ENCODE results near the gene CCDC13.

Gene CCDC13

DNA sequence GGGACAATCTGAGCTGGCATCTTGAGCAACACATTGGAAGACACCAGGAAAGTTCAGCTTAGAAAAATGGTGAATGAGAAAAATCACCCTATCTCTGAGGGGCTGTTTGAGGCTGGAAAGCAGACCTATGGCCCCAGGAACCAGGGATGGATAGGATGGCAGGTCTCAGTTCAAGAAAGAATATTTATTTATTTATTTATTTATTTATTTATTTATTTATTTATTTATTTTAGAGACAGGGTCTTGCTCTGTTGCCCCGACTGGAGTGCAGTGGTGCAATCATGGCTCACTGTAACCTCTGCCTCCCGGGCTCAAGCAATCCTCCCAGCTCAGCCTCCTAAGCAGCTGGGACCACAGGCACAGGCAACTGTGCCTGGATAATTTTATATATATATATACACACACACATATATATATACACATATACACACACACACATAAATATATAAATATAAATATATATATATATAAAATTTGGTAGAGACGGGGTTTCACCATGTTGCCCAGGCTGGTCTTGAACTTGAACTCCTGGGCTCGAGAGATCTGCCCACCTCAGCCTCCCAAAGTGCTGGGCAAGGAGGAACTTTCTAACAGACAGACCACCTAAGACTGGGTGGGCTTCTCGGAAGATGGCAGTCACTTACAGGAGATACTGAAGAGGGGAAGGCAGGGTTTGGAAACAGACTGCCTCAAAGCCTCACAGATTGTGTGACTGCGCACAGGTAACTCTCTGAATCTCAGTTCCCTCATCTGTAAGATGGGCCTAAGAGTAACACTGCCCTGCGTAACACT lies 29.7 kb downstream of the CCDC13 start:
- DNase-seq (ENCODE audit: low spot score): no peak
- TF ChIP-seq, protein P1, sequence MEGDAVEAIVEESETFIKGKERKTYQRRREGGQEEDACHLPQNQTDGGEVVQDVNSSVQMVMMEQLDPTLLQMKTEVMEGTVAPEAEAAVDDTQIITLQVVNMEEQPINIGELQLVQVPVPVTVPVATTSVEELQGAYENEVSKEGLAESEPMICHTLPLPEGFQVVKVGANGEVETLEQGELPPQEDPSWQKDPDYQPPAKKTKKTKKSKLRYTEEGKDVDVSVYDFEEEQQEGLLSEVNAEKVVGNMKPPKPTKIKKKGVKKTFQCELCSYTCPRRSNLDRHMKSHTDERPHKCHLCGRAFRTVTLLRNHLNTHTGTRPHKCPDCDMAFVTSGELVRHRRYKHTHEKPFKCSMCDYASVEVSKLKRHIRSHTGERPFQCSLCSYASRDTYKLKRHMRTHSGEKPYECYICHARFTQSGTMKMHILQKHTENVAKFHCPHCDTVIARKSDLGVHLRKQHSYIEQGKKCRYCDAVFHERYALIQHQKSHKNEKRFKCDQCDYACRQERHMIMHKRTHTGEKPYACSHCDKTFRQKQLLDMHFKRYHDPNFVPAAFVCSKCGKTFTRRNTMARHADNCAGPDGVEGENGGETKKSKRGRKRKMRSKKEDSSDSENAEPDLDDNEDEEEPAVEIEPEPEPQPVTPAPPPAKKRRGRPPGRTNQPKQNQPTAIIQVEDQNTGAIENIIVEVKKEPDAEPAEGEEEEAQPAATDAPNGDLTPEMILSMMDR (IDR thresholded peaks at IDR 0.05; ENCODE audit: extremely low read depth, missing control alignments): no peak

DNA sequence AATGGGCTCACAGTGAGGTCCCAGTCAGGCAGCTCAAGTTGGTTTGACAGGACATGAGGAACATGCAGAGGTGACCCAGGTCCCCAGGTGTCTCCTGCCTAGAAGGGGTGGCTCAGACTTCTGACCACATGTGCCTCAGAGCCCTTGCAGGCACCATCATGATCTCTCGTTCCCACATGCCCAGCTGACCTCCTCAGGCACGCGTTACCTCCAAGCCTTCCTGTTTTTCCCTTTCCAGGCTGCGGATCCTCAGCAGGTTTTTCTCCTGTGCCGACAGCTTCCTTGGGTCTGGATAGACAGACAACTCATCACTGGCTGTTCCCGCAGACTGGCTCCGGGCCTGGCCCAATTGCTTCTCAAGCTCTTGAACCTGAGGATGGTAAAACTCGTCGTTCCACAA lies 30.4 kb downstream of the CCDC13 start:
- DNase-seq (ENCODE audit: low spot score): no peak
- TF ChIP-seq, protein P1 (IDR thresholded peaks at IDR 0.05; ENCODE audit: extremely low read depth, missing control alignments): no peak

DNA sequence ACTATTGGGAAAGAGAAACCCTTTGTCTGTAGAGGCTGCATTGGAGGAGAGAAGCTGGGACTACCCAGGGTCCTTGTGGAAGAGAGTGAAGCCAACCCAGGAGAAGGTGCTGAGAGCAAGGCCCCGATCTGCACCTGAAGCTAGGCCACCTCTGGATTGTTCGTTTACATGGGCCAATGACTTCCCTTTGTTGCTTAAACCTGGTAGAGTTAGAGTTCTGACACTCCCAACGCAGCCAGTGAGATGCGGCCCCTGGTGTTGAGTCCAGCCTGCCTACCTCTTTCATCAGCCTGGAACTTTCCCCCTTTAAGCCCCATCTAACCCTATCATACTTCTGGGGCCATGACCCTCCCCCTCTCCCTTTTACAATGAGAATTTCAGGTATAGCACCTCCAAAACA lies 30.8 kb downstream of the CCDC13 start:
- DNase-seq (ENCODE audit: low spot score): no peak
- TF ChIP-seq, protein P1 (IDR thresholded peaks at IDR 0.05; ENCODE audit: extremely low read depth, missing control alignments): no peak

DNA sequence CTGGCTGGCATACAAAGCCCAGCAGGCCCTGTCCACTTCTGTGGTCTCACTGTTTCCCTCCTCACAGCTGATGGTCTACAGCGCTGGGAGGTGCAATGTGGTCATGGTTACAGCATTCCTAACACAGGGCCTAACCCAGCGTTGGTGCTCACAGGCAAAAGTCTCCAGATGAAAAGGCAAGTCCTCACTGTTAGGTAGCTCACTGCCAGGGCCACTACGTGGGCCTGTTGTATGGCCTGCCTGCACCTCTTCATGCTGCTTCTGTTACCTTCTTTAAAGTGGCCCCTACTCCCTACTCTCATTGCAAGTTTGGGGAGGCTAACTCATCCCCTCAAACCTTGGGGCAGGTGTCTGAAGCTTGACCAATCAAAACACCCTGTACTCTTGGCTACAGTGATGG lies 31.3 kb downstream of the CCDC13 start:
- DNase-seq (ENCODE audit: low spot score): no peak

DNA sequence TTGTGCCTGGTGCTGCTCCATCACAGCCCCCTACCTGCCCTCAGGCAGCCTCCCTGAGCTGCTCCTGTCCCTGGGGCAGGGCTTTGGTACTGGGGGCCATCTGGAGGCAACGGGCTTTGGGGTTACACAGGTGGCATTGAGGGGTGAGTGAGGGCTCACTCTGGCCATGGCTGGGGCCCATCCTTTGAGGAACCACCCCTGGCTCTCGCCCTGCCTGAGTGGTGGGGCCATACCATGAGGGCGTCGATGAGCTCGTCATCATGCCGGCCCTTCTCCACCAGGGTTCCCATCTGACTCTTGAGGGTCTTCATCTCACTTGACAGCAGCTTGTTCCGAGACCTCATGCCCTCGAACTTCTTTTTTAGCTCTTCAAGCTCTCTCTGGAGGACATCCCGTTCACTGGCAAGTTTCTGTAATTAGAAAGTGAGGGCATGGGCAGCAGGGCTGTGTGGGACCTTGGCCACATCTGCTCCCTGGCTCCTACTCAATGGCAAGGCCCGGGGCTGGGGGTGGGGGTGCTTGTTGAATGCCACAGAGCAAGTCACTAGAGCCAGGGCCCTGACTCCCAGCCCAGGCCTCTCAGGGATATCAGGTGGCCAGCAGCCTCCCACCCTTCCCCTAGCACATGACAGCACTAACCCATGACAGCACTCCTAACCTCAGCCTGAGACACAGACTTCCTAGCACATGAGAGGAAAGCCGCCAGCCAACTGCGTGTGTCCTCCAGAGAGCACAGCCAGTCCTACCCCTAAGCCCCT lies 33.5 kb downstream of the CCDC13 start:
- no peak for DNase-seq (ENCODE audit: low spot score)
- TF ChIP-seq, protein P1 (IDR thresholded peaks at IDR 0.05; ENCODE audit: extremely low read depth, missing control alignments): no peak

More for the DNA sequence above, 31.3 kb downstream of the CCDC13 start:
- TF ChIP-seq, protein P1 (IDR thresholded peaks at IDR 0.05; ENCODE audit: extremely low read depth, missing control alignments): no peak

DNA sequence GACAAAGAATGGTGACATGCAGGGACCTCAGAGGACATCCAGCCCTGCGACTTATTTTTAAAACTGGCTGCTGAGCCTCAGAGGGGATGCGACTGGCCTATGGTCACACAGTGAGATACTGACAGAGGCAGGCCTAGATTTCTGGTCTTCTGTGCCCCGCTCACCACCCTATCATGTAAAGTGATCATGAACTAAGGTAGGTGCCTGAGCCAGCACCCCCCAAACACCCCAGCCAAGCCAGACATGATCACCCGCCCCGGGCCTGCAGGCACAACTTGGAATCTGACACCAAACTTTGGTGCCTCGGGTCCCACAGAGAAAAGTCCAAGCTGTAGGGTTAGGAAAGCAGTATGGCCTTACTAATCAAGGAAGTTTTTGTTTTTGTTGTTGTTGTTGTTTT lies 36.5 kb downstream of the CCDC13 start:
- TF ChIP-seq, protein P1 (IDR thresholded peaks at IDR 0.05; ENCODE audit: extremely low read depth, missing control alignments): no peak
- no peak for DNase-seq (ENCODE audit: low spot score)

DNA sequence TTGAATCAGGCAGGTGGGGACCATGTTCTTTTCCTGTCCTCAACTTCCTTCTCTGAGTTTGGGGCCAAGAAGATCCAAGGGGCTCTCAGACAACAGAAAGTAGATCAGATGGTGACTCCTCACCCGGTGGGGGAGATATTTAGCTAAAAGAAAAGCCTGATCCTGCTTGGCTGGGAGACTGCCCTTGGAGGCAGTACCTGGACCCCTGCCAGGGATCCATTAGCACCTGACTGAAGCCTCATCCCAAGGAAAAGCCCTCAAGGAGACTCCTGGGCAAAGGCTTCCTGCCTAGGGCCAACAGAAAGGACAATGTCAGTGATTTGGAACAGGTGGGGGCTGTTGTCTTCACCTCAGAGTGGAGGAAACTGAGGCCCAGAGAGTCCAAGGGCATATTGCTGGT lies 37.0 kb downstream of the CCDC13 start:
- DNase-seq (ENCODE audit: low spot score): no peak
- TF ChIP-seq, protein P1 (IDR thresholded peaks at IDR 0.05; ENCODE audit: extremely low read depth, missing control alignments): no peak

All from GM20000 (cell line).